Gastroesophageal sphincter (tissue), 4 donors: ENCODE data around the gene FAXDC2. TPM values are rescaled to one million over a fixed set of nuclear protein-coding genes. Genes with fewer than 3 reads are reported as not detected.

ENCODE experiments used
- ATAC-seq: fragments of 150-250 bp; one replicate; pipeline ENCODE4 v1.9.1; 2016; ENCODE audit warnings: mild to moderate bottlenecking, moderate library complexity
- H3K27ac ChIP-seq, 4 donors: fragments of 200-600 bp; sonication (generic) in 3 of 4; 1 replicate in 3 of 4; 2 replicates in 1 of 4; pipeline ENCODE4 v1.5.1; 2016 to 2019
- H3K27me3 ChIP-seq: fragments of 200-600 bp; sonication (generic); one replicate; pipeline ENCODE4 v1.5.1; 2019
- H3K36me3 ChIP-seq, 2 donors: fragments of 200-600 bp; sonication (generic); one replicate each; pipeline ENCODE4 v1.5.1; 2019; ENCODE audit warnings: control low read depth in 1 of 2
- H3K4me1 ChIP-seq, 3 donors: fragments of 200-600 bp; sonication (generic); 1 replicate in 2 of 3; 2 replicates in 1 of 3; pipeline ENCODE4 v1.5.1; 2016 to 2019; ENCODE audit warnings: control low read depth in 2 of 3
- H3K4me3 ChIP-seq, 2 donors: fragments of 200-600 bp; sonication (generic); one replicate each; pipeline ENCODE4 v1.5.1; 2019; ENCODE audit warnings: mild to moderate bottlenecking in 1 of 2, moderate library complexity in 1 of 2
- H3K9me3 ChIP-seq, 3 donors: fragments of 200-600 bp; sonication (generic); one replicate each; pipeline ENCODE4 v1.5.1; 2017 to 2019; ENCODE audit warnings: control low read depth in 2 of 3
- EP300 ChIP-seq: sonication (generic); formaldehyde crosslinking; IDR thresholded peaks from one replicate; pipeline ENCODE4 v1.6.1; 2017; ENCODE audit warnings: antibody characterized with exemption, mild to moderate bottlenecking
- POLR2A ChIP-seq, 2 donors: fragments of 450-650 bp; IDR thresholded peaks; one replicate each; pipeline ENCODE4 v1.6.1; 2017; ENCODE audit warnings: antibody characterized with exemption in 2 of 2, mild to moderate bottlenecking in 2 of 2, moderate library complexity in 1 of 2
- POLR2AphosphoS5 ChIP-seq: sonication (generic); formaldehyde crosslinking; IDR thresholded peaks from one replicate; pipeline ENCODE4 v1.6.1; 2017; ENCODE audit warnings: antibody characterized with exemption
- WGBS, 2 donors: methylation state at CpG; one replicate each; pipeline ENCODE4 v1.1.5; 2018; ENCODE audit warnings: low coverage in 1 of 2; 5-methylcytosine and 5-hydroxymethylcytosine counted together
- total RNA-seq, 4 donors: library from RNA; depleted of rRNA; stranded (reverse); fragments of >200 nt; gene quantifications; one replicate each; pipeline ENCODE4 v1.1.0, GENCODE V29; 2016
- TF ChIP-seq, protein P1 (sequence below), 4 experiments: fragments of 200-600 bp in 2 of 4; fragments of 450-650 bp in 2 of 4; sonication (generic) in 1 of 4; IDR thresholded peaks; one replicate each; pipeline ENCODE4 v1.5.1; 2017 to 2019; ENCODE audit warnings: antibody characterized with exemption in 4 of 4, mild to moderate bottlenecking in 2 of 4, moderate library complexity in 2 of 4

FAXDC2 gene
- total RNA-seq, 4 donors from 2014 or later, result 26.6 to 75.5 (median 46.4) TPM

DNA sequence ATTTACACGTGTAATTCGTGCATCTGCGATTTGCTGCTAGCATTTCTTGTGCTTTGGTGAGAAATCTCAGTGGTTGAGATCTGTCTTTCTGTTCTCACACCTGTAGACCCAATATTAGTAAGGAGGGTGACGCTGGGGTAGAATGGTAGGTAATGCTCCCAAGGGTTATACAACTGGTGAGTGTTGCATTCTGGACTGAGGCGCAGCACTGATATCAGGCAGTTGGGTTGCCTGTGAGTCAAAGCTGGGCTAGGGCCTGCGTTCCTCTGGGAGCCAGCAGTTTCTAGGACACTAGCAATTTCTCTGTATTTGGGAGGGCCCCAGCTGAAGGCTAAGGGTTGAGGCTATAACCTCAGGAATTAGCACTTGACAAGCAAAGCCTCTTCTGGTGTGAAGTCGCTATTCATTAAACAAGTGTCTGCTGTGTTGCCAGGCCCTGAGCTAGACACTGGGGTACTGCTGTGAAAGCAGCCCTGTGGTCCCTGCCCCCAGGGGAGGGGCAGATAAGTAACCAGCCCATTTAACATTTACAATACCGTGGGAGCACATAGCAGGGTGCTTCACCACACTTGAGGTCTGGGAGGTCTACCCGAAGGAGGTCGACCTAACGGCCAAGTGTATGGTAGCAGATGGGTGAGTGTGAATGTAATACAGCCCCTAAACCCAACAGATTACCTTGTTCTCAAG is 66.5 kb downstream of the FAXDC2 start:
- TF ChIP-seq, protein P1, sequence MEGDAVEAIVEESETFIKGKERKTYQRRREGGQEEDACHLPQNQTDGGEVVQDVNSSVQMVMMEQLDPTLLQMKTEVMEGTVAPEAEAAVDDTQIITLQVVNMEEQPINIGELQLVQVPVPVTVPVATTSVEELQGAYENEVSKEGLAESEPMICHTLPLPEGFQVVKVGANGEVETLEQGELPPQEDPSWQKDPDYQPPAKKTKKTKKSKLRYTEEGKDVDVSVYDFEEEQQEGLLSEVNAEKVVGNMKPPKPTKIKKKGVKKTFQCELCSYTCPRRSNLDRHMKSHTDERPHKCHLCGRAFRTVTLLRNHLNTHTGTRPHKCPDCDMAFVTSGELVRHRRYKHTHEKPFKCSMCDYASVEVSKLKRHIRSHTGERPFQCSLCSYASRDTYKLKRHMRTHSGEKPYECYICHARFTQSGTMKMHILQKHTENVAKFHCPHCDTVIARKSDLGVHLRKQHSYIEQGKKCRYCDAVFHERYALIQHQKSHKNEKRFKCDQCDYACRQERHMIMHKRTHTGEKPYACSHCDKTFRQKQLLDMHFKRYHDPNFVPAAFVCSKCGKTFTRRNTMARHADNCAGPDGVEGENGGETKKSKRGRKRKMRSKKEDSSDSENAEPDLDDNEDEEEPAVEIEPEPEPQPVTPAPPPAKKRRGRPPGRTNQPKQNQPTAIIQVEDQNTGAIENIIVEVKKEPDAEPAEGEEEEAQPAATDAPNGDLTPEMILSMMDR (IDR thresholded peaks at IDR 0.05), result no peak
- TF ChIP-seq POLR2AphosphoS5, result no peak
- peak; percentile 44 for ATAC-seq
- H3K4me3 ChIP-seq, result no peak overlapping the region
- WGBS, 2 donors, result 75 to 77% methylated on average over 4 to 7 of the region's 11 CpGs
- no peaks in the 10 kb centered on the region for H3K27me3 ChIP-seq
- peaks cover 6 to 100% (median 57%) of the 10 kb centered on the region in 3 donors for H3K4me1 ChIP-seq
- no peaks in the 10 kb centered on the region for H3K36me3 ChIP-seq
- H3K27ac ChIP-seq, result peak overlapping the region in 2 of 4 donors; percentile 10 to 15
- no peaks in the 10 kb centered on the region for H3K9me3 ChIP-seq

DNA sequence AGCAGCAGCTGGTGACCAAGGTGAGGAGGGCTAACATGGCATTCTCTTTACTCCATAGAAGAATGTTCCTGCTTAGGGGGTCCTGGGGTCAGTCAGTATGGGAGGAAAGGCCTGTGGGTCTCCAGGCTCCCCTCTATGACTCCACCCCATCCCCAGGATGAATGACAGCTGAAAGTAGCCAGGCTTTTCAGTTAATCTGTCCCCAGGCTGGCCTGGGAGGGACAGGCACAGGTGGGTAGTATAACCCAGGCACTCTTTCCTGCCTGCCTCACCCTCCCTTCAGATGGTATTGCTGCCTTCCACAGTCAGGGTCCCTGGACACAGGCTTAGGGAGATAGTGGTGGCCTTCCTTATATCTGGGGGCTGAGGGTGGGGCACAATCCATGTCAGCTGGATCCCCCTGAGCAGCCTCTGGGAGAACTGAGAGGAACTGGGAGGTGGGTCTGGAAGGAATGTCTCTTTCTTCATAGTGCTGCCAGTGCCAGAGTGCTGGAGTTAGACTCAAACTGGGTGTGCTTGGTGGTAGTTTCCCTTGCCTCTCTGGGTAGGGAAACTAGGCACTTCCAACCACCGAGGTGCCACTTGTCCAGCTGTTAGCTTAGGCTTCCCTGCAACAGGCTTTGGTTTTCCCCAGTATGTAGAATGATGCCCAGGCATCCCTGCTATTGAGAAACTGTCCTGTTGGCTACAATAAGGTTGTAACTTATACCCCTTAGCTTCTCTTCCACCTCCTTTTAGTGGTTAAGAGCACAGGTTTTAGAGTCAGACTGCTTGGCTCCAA is 67.4 kb downstream of the FAXDC2 start:
- 75% methylated on average over 1 of the region's 1 CpG; no CpG with 5 or more reads in 1 of the 2 donors for WGBS, 2 donors
- Histone ChIP-seq H3K4me1 (peaks cover 6 to 100% (median 51%) of the 10 kb centered on the region in 3 donors), H3K36me3 (no peaks in the 10 kb centered on the region), H3K9me3 (no peaks in the 10 kb centered on the region), H3K4me3 (no peak overlapping the region), H3K27ac (peak overlapping the region in 3 of 4 donors; percentile 15 to 40 (median 29)), H3K27me3 (no peaks in the 10 kb centered on the region)
- no peak for ATAC-seq
- TF ChIP-seq, protein P1 (IDR thresholded peaks at IDR 0.05), result no peak
- TF ChIP-seq POLR2A (IDR thresholded peaks at IDR 0.05), result no peak
- TF ChIP-seq POLR2AphosphoS5, result no peak
- no peak for TF ChIP-seq EP300

DNA sequence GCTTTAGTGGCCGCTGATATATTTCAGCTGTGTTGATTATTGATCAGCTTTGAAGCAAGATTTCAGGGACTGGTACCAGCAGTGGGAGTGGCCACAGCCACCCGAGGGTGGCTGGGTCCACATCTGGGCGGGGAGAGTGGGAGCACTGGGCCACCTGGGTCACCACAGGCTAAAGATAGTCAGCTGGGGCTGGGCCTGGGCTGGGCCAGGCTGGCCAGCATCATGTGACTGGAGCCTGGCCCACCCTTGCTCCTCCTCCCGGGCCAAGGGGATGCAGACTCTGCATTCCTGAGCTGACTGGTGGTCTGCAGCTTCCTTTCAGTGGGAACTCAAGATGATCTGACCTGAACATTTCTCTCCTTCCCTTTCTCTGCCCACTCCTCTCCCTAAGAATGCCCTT is 68.1 kb downstream of the FAXDC2 start:
- WGBS, 2 donors, result 14 to 50% methylated on average over 1 to 3 of the region's 4 CpGs
- H3K36me3 ChIP-seq, result no peaks in the 10 kb centered on the region
- H3K27me3 ChIP-seq, result no peaks in the 10 kb centered on the region
- H3K27ac ChIP-seq, result peak overlapping the region in 3 of 4 donors; percentile 15 to 40 (median 29)
- H3K9me3 ChIP-seq, result no peaks in the 10 kb centered on the region
- TF ChIP-seq, protein P1 (IDR thresholded peaks at IDR 0.05), result no peak
- TF ChIP-seq EP300 (no peak), POLR2AphosphoS5 (no peak), POLR2A (IDR thresholded peaks at IDR 0.05) (no peak)
- no peak for ATAC-seq
- H3K4me3 ChIP-seq, result no peak overlapping the region
- peaks cover 6 to 95% (median 46%) of the 10 kb centered on the region in 3 donors for H3K4me1 ChIP-seq

DNA sequence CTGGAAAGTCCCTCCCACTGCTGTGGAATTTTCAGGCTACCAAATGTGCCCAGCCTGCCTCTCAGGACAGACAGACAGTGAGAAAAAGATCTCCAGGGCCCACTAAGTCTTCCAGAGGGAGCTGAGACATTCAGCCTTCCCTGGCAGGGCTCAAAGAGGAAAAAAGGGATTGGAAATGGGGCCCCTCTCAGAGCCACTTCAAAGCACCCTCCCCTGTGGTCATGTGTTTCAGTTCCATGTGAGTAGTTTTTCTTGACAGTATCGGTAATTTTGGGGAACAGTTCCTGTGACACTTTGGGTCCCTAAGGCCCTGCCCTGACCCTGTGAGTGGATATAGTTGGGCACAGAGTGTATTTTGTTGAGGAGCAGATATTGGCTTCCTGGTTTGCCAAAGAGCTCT is 70.3 kb downstream of the FAXDC2 start:
- Histone ChIP-seq H3K36me3 (no peaks in the 10 kb centered on the region), H3K27ac (no peak overlapping the region), H3K9me3 (no peaks in the 10 kb centered on the region), H3K27me3 (no peaks in the 10 kb centered on the region), H3K4me3 (no peak overlapping the region), H3K4me1 (peaks cover 6 to 88% (median 40%) of the 10 kb centered on the region in 3 donors)
- 60 to 70% methylated on average over 1 of the region's 1 CpG for WGBS, 2 donors
- ATAC-seq, result no peak
- no peak for TF ChIP-seq POLR2A (IDR thresholded peaks at IDR 0.05)
- no peak for TF ChIP-seq EP300
- TF ChIP-seq, protein P1 (IDR thresholded peaks at IDR 0.05), result no peak
- TF ChIP-seq POLR2AphosphoS5, result no peak
